ENCODE results near the gene FAM110A.
"Not testable (repeated sequence)": the region's sequence is repeated elsewhere in the genome, so short reads cannot be mapped to it uniquely, and the experiment has no call there.

The FAM110A gene

GRCh38 chr20:873875-874607, 40.5 kb downstream of the FAM110A start:
- DNase-seq (ENCODE audit: low read depth in 2 of 2), result no peak

GRCh38 chr20:875115-875514, 41.6 kb downstream of the FAM110A start:
- no peak for DNase-seq (ENCODE audit: low read depth in 2 of 2)

GRCh38 chr20:877814-878213, 44.3 kb downstream of the FAM110A start:
- no peak for DNase-seq (ENCODE audit: low read depth in 2 of 2)

GRCh38 chr20:878511-879307, 45.2 kb downstream of the FAM110A start:
- no peak for DNase-seq (ENCODE audit: low read depth in 2 of 2)

- DNase-seq (ENCODE audit: low read depth in 2 of 2), result no peak
Measured at GRCh38 chr20:879626-880025, 46.1 kb downstream of the FAM110A start.

GRCh38 chr20:881051-881782, 47.7 kb downstream of the FAM110A start:
- no peak for DNase-seq (ENCODE audit: low read depth in 2 of 2)

- DNase-seq (ENCODE audit: low read depth in 2 of 2), result no peak
Measured at GRCh38 chr20:881783-882144, 48.2 kb downstream of the FAM110A start.

- DNase-seq (ENCODE audit: low read depth in 2 of 2), result no peak
Measured at GRCh38 chr20:884983-885952, 51.8 kb downstream of the FAM110A start.

- no peak for DNase-seq (ENCODE audit: low read depth in 2 of 2)
Measured at GRCh38 chr20:887137-887536, 53.6 kb downstream of the FAM110A start.

GRCh38 chr20:888057-888456, 54.5 kb downstream of the FAM110A start:
- no peak for DNase-seq (ENCODE audit: low read depth in 2 of 2)

GRCh38 chr20:889106-889505, 55.6 kb downstream of the FAM110A start:
- DNase-seq (ENCODE audit: low read depth in 2 of 2), result no peak

- DNase-seq (ENCODE audit: low read depth in 2 of 2), result no peak
Measured at GRCh38 chr20:889932-890463, 56.5 kb downstream of the FAM110A start.

GRCh38 chr20:890666-891057, 57.1 kb downstream of the FAM110A start:
- no peak for DNase-seq (ENCODE audit: low read depth in 2 of 2)

- no peak for DNase-seq (ENCODE audit: low read depth in 2 of 2)
Measured at GRCh38 chr20:891058-891705, 57.7 kb downstream of the FAM110A start.

GRCh38 chr20:891706-892080, 58.2 kb downstream of the FAM110A start:
- DNase-seq (ENCODE audit: low read depth in 2 of 2), result no peak

- not testable (repeated sequence) for DNase-seq (ENCODE audit: low read depth in 2 of 2)
Measured at GRCh38 chr20:892371-892770, 58.9 kb downstream of the FAM110A start.

All from stimulated activated CD8-positive, alpha-beta memory T cell treated with anti-CD3 and anti-CD28 coated beads, Interleukin-7, amount 100 ng/mL, for 1 hour (primary cell).